Measurements from ENCODE around the gene TMEM174.

- TF ChIP-seq POLR2A (IDR thresholded peaks at IDR 0.05) (no peak), CTCF (IDR thresholded peaks at IDR 0.05) (no peak)
Observed at GRCh38 chr5:73188764-73189531, 16.0 kb downstream of the TMEM174 start.

Measured in vagina (tissue), 2 donors.